T-helper 9 cell (primary cell): Measurements from ENCODE around the gene RBMS1.
"Not testable (repeated sequence)": the region's sequence is repeated elsewhere in the genome, so short reads cannot be mapped to it uniquely, and the experiment has no call there.

Experiments used
- DNase-seq: peaks from one replicate; pipeline ENCODE4 v3.0.0-alpha.2; 2020

Gene RBMS1

GRCh38 chr2:160377204-160377995 lies 116.2 kb downstream of the RBMS1 start:
- no peak for DNase-seq

- no peak for DNase-seq
Measured at GRCh38 chr2:160376576-160376975, 117.0 kb downstream of the RBMS1 start.

GRCh38 chr2:160375802-160376469 lies 117.7 kb downstream of the RBMS1 start:
- no peak for DNase-seq

GRCh38 chr2:160375037-160375436 lies 118.6 kb downstream of the RBMS1 start:
- DNase-seq, result no peak

- no peak for DNase-seq
Measured at GRCh38 chr2:160373666-160374065, 119.9 kb downstream of the RBMS1 start.

- no peak for DNase-seq
Measured at GRCh38 chr2:160373263-160373662, 120.3 kb downstream of the RBMS1 start.

GRCh38 chr2:160372585-160372984 lies 121.0 kb downstream of the RBMS1 start:
- DNase-seq, result no peak

- no peak for DNase-seq
Measured at GRCh38 chr2:160372010-160372356, 121.6 kb downstream of the RBMS1 start.

GRCh38 chr2:160371251-160372009 lies 122.2 kb downstream of the RBMS1 start:
- DNase-seq, result no peak

- DNase-seq, result no peak
Measured at GRCh38 chr2:160368988-160369930, 124.3 kb downstream of the RBMS1 start.

GRCh38 chr2:160367887-160368286 lies 125.7 kb downstream of the RBMS1 start:
- DNase-seq, result no peak

- not testable (repeated sequence) for DNase-seq
Measured at GRCh38 chr2:160367139-160367538, 126.5 kb downstream of the RBMS1 start.

- DNase-seq, result no peak
Measured at GRCh38 chr2:160366474-160366873, 127.1 kb downstream of the RBMS1 start.

- no peak for DNase-seq
Measured at GRCh38 chr2:160365716-160366367, 127.8 kb downstream of the RBMS1 start.

- no peak for DNase-seq
Measured at GRCh38 chr2:160364364-160364763, 129.2 kb downstream of the RBMS1 start.

- DNase-seq, result no peak
Measured at GRCh38 chr2:160363961-160364360, 129.6 kb downstream of the RBMS1 start.

GRCh38 chr2:160363055-160363454 lies 130.6 kb downstream of the RBMS1 start:
- no peak for DNase-seq

- no peak for DNase-seq
Measured at GRCh38 chr2:160362541-160362940, 131.1 kb downstream of the RBMS1 start.

- no peak for DNase-seq
Measured at GRCh38 chr2:160362018-160362417, 131.6 kb downstream of the RBMS1 start.

GRCh38 chr2:160360089-160360757 lies 133.4 kb downstream of the RBMS1 start:
- DNase-seq, result no peak

GRCh38 chr2:160358046-160358445 lies 135.6 kb downstream of the RBMS1 start:
- no peak for DNase-seq
